Measurements from ENCODE around the gene ZBTB25.

ZBTB25 gene

DNA sequence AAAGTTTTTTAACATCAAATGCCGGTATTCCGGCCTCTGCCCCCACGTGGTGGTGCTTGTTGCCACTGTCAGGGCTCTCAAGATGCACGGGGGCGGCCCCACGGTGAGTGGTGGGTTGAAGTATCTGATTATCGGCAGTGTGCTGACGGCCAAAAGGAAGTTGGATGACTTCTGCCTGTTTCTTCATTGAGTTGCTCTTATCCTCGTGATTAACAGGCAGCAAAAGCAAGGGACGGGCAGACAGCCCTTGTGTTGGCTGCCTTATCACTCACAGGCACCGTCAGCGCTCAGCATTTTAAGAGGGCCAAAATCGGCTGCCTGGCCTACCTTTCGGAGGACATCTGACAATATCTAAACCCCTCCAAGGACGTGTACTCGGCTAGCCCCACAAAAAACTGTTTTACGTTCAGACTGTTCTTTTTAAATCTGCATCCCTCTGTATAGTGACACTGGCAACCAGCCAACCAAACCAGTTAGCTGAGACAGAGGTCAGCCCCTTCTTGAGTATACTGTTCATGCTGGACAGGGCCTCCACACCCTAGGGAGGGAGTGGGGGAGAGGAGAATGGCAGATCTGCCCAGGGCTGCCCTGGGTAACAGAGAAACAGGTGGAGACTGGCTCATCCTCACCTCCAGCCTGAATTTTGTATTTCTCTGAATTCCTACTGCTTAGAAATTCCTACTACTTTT, 61.2 kb downstream of the ZBTB25 start:
- no peaks in the 10 kb centered on the region for H3K36me3 ChIP-seq (ENCODE audit: control insufficient read depth, insufficient read depth, low read length)
- no peak overlapping the region for H3K27ac ChIP-seq
- H3K4me1 ChIP-seq, result peaks cover 14% of the 10 kb centered on the region
- TF ChIP-seq, protein P1, sequence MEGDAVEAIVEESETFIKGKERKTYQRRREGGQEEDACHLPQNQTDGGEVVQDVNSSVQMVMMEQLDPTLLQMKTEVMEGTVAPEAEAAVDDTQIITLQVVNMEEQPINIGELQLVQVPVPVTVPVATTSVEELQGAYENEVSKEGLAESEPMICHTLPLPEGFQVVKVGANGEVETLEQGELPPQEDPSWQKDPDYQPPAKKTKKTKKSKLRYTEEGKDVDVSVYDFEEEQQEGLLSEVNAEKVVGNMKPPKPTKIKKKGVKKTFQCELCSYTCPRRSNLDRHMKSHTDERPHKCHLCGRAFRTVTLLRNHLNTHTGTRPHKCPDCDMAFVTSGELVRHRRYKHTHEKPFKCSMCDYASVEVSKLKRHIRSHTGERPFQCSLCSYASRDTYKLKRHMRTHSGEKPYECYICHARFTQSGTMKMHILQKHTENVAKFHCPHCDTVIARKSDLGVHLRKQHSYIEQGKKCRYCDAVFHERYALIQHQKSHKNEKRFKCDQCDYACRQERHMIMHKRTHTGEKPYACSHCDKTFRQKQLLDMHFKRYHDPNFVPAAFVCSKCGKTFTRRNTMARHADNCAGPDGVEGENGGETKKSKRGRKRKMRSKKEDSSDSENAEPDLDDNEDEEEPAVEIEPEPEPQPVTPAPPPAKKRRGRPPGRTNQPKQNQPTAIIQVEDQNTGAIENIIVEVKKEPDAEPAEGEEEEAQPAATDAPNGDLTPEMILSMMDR (IDR thresholded peaks at IDR 0.05), result no peak
- H3K9ac ChIP-seq, result no peak overlapping the region
- H3K27me3 ChIP-seq (ENCODE audit: control insufficient read depth, insufficient read depth, low read length), result no peaks in the 10 kb centered on the region
- H3K4me2 ChIP-seq (ENCODE audit: low read length), result no peak overlapping the region
- no peaks in the 10 kb centered on the region for H3K9me3 ChIP-seq (ENCODE audit: control insufficient read depth, low read length)
- H3K4me3 ChIP-seq (ENCODE audit: low read depth, low read length), result no peak overlapping the region
- no peak overlapping the region for H2AFZ ChIP-seq
- no peaks in the 10 kb centered on the region for H3K79me2 ChIP-seq

DNA sequence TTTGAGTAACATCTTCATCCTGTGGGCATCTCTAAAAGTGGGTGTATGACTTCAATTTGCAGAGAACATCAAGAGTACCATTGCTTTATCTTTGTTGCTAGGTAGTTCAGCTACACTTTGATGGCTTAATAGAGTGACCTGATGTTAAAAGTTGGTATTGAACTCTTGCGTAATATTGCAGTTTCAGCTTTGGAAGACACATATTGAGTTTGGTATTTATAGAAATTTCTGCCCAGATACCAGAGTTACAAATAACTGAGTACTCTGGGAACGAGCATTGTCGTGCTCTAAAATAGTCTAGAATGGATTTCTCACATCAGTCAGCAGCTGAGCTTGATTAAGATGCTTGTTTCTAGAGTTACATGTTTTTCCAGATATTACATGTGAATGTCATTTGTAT, 63.1 kb downstream of the ZBTB25 start:
- peaks cover 14% of the 10 kb centered on the region for H3K4me1 ChIP-seq
- no peak overlapping the region for H3K27ac ChIP-seq
- no peaks in the 10 kb centered on the region for H3K9me3 ChIP-seq (ENCODE audit: control insufficient read depth, low read length)
- TF ChIP-seq, protein P1 (IDR thresholded peaks at IDR 0.05), result no peak
- no peak overlapping the region for H3K9ac ChIP-seq
- H3K4me3 ChIP-seq (ENCODE audit: low read depth, low read length), result no peak overlapping the region
- H3K4me2 ChIP-seq (ENCODE audit: low read length), result no peak overlapping the region
- H2AFZ ChIP-seq, result no peak overlapping the region
- no peaks in the 10 kb centered on the region for H3K36me3 ChIP-seq (ENCODE audit: control insufficient read depth, insufficient read depth, low read length)
- H3K79me2 ChIP-seq, result no peaks in the 10 kb centered on the region
- no peaks in the 10 kb centered on the region for H3K27me3 ChIP-seq (ENCODE audit: control insufficient read depth, insufficient read depth, low read length)

DNA sequence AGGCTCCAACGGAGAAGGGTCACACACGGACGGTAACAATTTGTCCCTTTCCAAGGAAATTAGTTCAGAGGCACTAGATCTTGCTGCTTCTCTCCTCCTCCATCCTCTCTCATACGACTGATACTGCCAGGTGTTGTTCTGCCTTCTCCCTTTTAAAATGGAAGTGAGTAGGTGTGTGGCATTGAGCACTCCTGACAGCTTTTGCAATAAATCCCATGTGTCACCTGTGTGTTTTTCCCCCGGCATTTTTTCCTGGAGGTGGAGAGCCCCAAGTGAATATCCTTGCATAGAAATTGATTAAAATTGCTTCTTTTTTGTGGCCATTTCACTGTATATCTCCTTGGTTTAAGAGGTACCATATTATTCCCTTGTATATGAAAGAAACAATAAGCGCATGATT, 64.5 kb downstream of the ZBTB25 start:
- H3K36me3 ChIP-seq (ENCODE audit: control insufficient read depth, insufficient read depth, low read length), result no peaks in the 10 kb centered on the region

DNA sequence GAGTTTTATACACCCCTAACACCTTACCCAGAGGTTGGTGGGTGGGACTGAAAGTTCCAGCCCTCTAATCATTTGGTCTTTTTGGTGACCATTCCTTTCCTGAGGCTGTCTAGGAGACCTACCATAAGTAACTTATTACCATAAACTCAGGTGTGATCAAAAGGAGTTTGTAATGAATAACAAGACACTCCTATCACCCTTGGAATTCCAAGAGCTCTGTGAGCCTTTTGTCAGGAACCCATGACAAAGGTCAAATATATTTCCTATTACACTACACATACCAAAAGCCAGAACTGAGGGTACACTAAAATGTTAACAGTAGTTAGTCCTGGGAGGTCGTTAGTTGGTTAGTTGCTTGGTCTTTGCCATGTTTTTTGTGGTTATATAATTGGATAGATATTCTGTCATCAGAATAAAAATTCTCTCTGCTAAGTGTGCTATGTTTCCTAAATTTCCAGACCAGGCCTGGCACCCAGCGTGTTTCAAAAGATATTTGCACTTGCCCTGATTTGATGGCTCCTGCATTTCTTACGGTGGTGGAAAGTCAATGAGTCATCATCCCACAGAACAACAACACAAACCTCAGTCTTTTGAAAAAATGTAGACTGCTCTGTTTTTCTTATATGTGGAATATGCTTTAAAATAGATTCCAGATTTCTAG, 65.3 kb downstream of the ZBTB25 start:
- no peak overlapping the region for H3K9ac ChIP-seq
- H3K9me3 ChIP-seq (ENCODE audit: control insufficient read depth, low read length), result no peaks in the 10 kb centered on the region
- no peak overlapping the region for H3K4me2 ChIP-seq (ENCODE audit: low read length)
- no peak overlapping the region for H3K4me3 ChIP-seq (ENCODE audit: low read depth, low read length)
- H3K27ac ChIP-seq, result peak overlapping the region; percentile 60
- H3K79me2 ChIP-seq, result no peaks in the 10 kb centered on the region
- TF ChIP-seq, protein P1 (IDR thresholded peaks at IDR 0.05), result no peak
- peaks cover 4% of the 10 kb centered on the region for H3K4me1 ChIP-seq
- H3K27me3 ChIP-seq (ENCODE audit: control insufficient read depth, insufficient read depth, low read length), result no peaks in the 10 kb centered on the region
- H3K36me3 ChIP-seq (ENCODE audit: control insufficient read depth, insufficient read depth, low read length), result no peaks in the 10 kb centered on the region
- peak overlapping the region; percentile 20 for H2AFZ ChIP-seq

More for the DNA sequence above, 64.5 kb downstream of the ZBTB25 start:
- no peak overlapping the region for H3K4me2 ChIP-seq (ENCODE audit: low read length)
- H3K79me2 ChIP-seq, result no peaks in the 10 kb centered on the region
- H3K27me3 ChIP-seq (ENCODE audit: control insufficient read depth, insufficient read depth, low read length), result no peaks in the 10 kb centered on the region
- H3K27ac ChIP-seq, result peak overlapping the region; percentile 60
- H2AFZ ChIP-seq, result peak overlapping the region; percentile 0
- peaks cover 4% of the 10 kb centered on the region for H3K4me1 ChIP-seq
- no peaks in the 10 kb centered on the region for H3K9me3 ChIP-seq (ENCODE audit: control insufficient read depth, low read length)
- H3K9ac ChIP-seq, result no peak overlapping the region
- TF ChIP-seq, protein P1 (IDR thresholded peaks at IDR 0.05), result no peak
- no peak overlapping the region for H3K4me3 ChIP-seq (ENCODE audit: low read depth, low read length)

Measured in parathyroid adenoma (tissue), 2 donors.